Liver (tissue), 3 donors: ENCODE measurements around the gene LAMB1.

ENCODE experiments used
- EGR1 ChIP-seq, 2 donors: IDR thresholded peaks; 2 replicates each; pipeline ENCODE4 v1.6.1; 2016 to 2018; ENCODE audit warnings: antibody characterized with exemption in 2 of 2, low read depth in 2 of 2
- GABPA ChIP-seq, 2 donors: IDR thresholded peaks in 1 of 2; conservative IDR thresholded peaks in 1 of 2; 2 replicates each; pipeline ENCODE4 v1.6.1; 2016; ENCODE audit warnings: antibody characterized with exemption in 2 of 2, mild to moderate bottlenecking in 1 of 2, moderate library complexity in 1 of 2
- HNF4A ChIP-seq, 2 donors: conservative IDR thresholded peaks; 2 replicates each; pipeline ENCODE4 v1.6.1; 2016; ENCODE audit warnings: antibody characterized with exemption in 2 of 2, mild to moderate bottlenecking in 2 of 2
- RXRA ChIP-seq, 2 donors: IDR thresholded peaks; 2 replicates each; pipeline ENCODE4 v1.6.1; 2017 to 2018; ENCODE audit warnings: antibody characterized with exemption in 2 of 2, mild to moderate bottlenecking in 1 of 2
- TAF1 ChIP-seq: conservative IDR thresholded peaks from 2 replicates; pipeline ENCODE4 v1.6.1; 2016; ENCODE audit warnings: antibody characterized with exemption, mild to moderate bottlenecking
- YY1 ChIP-seq: IDR thresholded peaks from 2 replicates; pipeline ENCODE4 v1.6.1; 2016; ENCODE audit warnings: antibody characterized with exemption, mild to moderate bottlenecking
- TF ChIP-seq, protein P1 (sequence below): fragments of 150-350 bp; IDR thresholded peaks from 2 replicates; pipeline ENCODE4 v1.5.1; 2017; ENCODE audit warnings: improper control_type of control experiment, low read depth, low read length; ENCODE audit not compliant: missing input control
- TF ChIP-seq, protein P2 (sequence below): IDR thresholded peaks from 2 replicates; pipeline ENCODE4 v1.6.1; 2016; ENCODE audit warnings: antibody characterized with exemption, mild to moderate bottlenecking
- donor health status: healthy.
- donor health status: healthy.

DNA sequence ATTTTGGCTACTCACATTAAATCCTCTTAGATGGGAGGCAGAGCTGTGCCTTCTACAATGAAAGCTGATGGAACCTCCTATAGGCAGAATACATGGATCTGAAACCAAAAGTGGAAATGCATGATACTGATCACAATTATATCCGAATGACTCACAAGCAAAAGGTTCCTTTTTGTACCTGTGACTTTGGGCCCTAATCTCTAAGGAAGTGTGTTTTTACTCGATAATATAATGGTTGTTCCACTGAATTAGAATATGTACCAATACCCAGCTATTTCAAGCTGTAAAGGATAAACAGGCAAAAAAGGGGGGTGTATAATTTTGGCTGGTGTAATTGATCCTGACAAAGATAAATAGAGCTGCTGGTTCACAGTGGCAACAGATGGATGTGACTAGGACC, 17.6 kb upstream of the LAMB1 start:
- TF ChIP-seq TAF1 (no peak), HNF4A (conservative IDR thresholded peaks at IDR 0.05) (no peak), GABPA (IDR thresholded peaks at IDR 0.05 in 1 of 2, conservative IDR thresholded peaks at IDR 0.05 in 1 of 2) (no peak), RXRA (IDR thresholded peaks at IDR 0.05) (no peak), YY1 (no peak), EGR1 (IDR thresholded peaks at IDR 0.05; ENCODE audit: low read depth in 2 of 2) (no peak)
- TF ChIP-seq, protein P1, sequence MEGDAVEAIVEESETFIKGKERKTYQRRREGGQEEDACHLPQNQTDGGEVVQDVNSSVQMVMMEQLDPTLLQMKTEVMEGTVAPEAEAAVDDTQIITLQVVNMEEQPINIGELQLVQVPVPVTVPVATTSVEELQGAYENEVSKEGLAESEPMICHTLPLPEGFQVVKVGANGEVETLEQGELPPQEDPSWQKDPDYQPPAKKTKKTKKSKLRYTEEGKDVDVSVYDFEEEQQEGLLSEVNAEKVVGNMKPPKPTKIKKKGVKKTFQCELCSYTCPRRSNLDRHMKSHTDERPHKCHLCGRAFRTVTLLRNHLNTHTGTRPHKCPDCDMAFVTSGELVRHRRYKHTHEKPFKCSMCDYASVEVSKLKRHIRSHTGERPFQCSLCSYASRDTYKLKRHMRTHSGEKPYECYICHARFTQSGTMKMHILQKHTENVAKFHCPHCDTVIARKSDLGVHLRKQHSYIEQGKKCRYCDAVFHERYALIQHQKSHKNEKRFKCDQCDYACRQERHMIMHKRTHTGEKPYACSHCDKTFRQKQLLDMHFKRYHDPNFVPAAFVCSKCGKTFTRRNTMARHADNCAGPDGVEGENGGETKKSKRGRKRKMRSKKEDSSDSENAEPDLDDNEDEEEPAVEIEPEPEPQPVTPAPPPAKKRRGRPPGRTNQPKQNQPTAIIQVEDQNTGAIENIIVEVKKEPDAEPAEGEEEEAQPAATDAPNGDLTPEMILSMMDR: no peak
- TF ChIP-seq, protein P2, sequence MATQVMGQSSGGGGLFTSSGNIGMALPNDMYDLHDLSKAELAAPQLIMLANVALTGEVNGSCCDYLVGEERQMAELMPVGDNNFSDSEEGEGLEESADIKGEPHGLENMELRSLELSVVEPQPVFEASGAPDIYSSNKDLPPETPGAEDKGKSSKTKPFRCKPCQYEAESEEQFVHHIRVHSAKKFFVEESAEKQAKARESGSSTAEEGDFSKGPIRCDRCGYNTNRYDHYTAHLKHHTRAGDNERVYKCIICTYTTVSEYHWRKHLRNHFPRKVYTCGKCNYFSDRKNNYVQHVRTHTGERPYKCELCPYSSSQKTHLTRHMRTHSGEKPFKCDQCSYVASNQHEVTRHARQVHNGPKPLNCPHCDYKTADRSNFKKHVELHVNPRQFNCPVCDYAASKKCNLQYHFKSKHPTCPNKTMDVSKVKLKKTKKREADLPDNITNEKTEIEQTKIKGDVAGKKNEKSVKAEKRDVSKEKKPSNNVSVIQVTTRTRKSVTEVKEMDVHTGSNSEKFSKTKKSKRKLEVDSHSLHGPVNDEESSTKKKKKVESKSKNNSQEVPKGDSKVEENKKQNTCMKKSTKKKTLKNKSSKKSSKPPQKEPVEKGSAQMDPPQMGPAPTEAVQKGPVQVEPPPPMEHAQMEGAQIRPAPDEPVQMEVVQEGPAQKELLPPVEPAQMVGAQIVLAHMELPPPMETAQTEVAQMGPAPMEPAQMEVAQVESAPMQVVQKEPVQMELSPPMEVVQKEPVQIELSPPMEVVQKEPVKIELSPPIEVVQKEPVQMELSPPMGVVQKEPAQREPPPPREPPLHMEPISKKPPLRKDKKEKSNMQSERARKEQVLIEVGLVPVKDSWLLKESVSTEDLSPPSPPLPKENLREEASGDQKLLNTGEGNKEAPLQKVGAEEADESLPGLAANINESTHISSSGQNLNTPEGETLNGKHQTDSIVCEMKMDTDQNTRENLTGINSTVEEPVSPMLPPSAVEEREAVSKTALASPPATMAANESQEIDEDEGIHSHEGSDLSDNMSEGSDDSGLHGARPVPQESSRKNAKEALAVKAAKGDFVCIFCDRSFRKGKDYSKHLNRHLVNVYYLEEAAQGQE: no peak
